ENCODE data around the gene CDC14A.

Gene CDC14A

GRCh38 chr1:100377590-100378361 lies 25.5 kb downstream of the CDC14A start:
- no peaks in the 10 kb centered on the region for H3K36me3 ChIP-seq (ENCODE audit: insufficient read depth, low read length)
- no peaks in the 10 kb centered on the region for H3F3A ChIP-seq (ENCODE audit: insufficient read depth, low read length)
- no peak overlapping the region for H3K27ac ChIP-seq (ENCODE audit: low read depth, low read length, poor library complexity, severe bottlenecking)
- no peaks in the 10 kb centered on the region for H3K9me2 ChIP-seq (ENCODE audit: low read depth, low read length)
- H3K4me1 ChIP-seq (ENCODE audit: insufficient read depth, low read length, severe bottlenecking), result no peaks in the 10 kb centered on the region
- H2AFZ ChIP-seq (ENCODE audit: low read length), result no peak overlapping the region
- H3K27me3 ChIP-seq (ENCODE audit: insufficient read depth, low read length), result no peaks in the 10 kb centered on the region; the same call in 1 of the 2 replicates
- H3K79me2 ChIP-seq (ENCODE audit: insufficient read depth, low read length), result no peaks in the 10 kb centered on the region
- H3K4me3 ChIP-seq (ENCODE audit: low read depth, low read length, poor library complexity, severe bottlenecking), result no peak overlapping the region
- no peaks in the 10 kb centered on the region for H3K9me3 ChIP-seq (ENCODE audit: low read length)
- TF ChIP-seq CTCF (IDR thresholded peaks at IDR 0.05; ENCODE audit: low read length) (no peak), EZH2 (IDR thresholded peaks at IDR 0.05; ENCODE audit: borderline replicate concordance, low read length) (no peak)
- H4K20me1 ChIP-seq (ENCODE audit: insufficient read depth, low read length), result no peaks in the 10 kb centered on the region
- no peak overlapping the region for H3K4me2 ChIP-seq (ENCODE audit: low read length)
- H3K9ac ChIP-seq (ENCODE audit: low read length), result no peak overlapping the region

GRCh38 chr1:100378956-100379355 lies 26.6 kb downstream of the CDC14A start:
- no peak overlapping the region for H3K9ac ChIP-seq (ENCODE audit: low read length)
- H3K79me2 ChIP-seq (ENCODE audit: insufficient read depth, low read length), result no peaks in the 10 kb centered on the region
- H3K9me3 ChIP-seq (ENCODE audit: low read length), result no peaks in the 10 kb centered on the region
- no peak overlapping the region for H3K27ac ChIP-seq (ENCODE audit: low read depth, low read length, poor library complexity, severe bottlenecking)
- no peaks in the 10 kb centered on the region for H3K4me1 ChIP-seq (ENCODE audit: insufficient read depth, low read length, severe bottlenecking)
- no peaks in the 10 kb centered on the region for H3K9me2 ChIP-seq (ENCODE audit: low read depth, low read length)
- H3F3A ChIP-seq (ENCODE audit: insufficient read depth, low read length), result no peaks in the 10 kb centered on the region
- no peaks in the 10 kb centered on the region; the same call in 1 of the 2 replicates for H3K27me3 ChIP-seq (ENCODE audit: insufficient read depth, low read length)
- no peak overlapping the region for H2AFZ ChIP-seq (ENCODE audit: low read length)
- TF ChIP-seq CTCF (IDR thresholded peaks at IDR 0.05; ENCODE audit: low read length) (no peak), EZH2 (IDR thresholded peaks at IDR 0.05; ENCODE audit: borderline replicate concordance, low read length) (no peak)
- no peak overlapping the region for H3K4me3 ChIP-seq (ENCODE audit: low read depth, low read length, poor library complexity, severe bottlenecking)
- no peaks in the 10 kb centered on the region for H3K36me3 ChIP-seq (ENCODE audit: insufficient read depth, low read length)
- no peaks in the 10 kb centered on the region for H4K20me1 ChIP-seq (ENCODE audit: insufficient read depth, low read length)
- H3K4me2 ChIP-seq (ENCODE audit: low read length), result no peak overlapping the region

DNA sequence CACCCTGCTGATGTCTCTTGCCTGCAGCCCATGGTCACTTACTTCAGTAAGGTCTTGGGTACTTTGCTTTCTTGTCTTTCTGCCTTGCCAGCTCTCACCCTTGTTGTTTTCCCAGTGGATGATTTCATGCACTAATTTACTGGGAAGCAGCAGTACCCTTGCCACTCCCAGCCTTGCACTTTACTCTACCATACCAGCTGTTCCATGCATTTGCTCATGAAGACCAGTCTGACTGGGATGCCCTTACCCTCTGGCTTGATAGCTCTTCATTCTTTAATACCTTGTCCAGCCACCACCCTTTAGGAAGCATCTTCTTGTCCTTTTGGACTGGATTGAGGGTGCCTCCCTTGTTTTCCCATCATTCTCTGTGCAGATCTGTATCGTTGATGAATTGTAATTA lies 28.3 kb downstream of the CDC14A start:
- no peaks in the 10 kb centered on the region for H3K9me3 ChIP-seq (ENCODE audit: low read length)
- no peak overlapping the region for H3K4me3 ChIP-seq (ENCODE audit: low read depth, low read length, poor library complexity, severe bottlenecking)
- H3K79me2 ChIP-seq (ENCODE audit: insufficient read depth, low read length), result no peaks in the 10 kb centered on the region
- H3K9ac ChIP-seq (ENCODE audit: low read length), result no peak overlapping the region
- H4K20me1 ChIP-seq (ENCODE audit: insufficient read depth, low read length), result no peaks in the 10 kb centered on the region
- TF ChIP-seq EZH2 (IDR thresholded peaks at IDR 0.05; ENCODE audit: borderline replicate concordance, low read length) (no peak), CTCF (IDR thresholded peaks at IDR 0.05; ENCODE audit: low read length) (no peak)
- H2AFZ ChIP-seq (ENCODE audit: low read length), result no peak overlapping the region
- no peak overlapping the region for H3K4me2 ChIP-seq (ENCODE audit: low read length)
- H3K27me3 ChIP-seq (ENCODE audit: insufficient read depth, low read length), result no peaks in the 10 kb centered on the region; the same call in 1 of the 2 replicates
- H3K27ac ChIP-seq (ENCODE audit: low read depth, low read length, poor library complexity, severe bottlenecking), result no peak overlapping the region
- no peaks in the 10 kb centered on the region for H3F3A ChIP-seq (ENCODE audit: insufficient read depth, low read length)
- no peaks in the 10 kb centered on the region for H3K9me2 ChIP-seq (ENCODE audit: low read depth, low read length)
- H3K36me3 ChIP-seq (ENCODE audit: insufficient read depth, low read length), result no peaks in the 10 kb centered on the region
- no peaks in the 10 kb centered on the region for H3K4me1 ChIP-seq (ENCODE audit: insufficient read depth, low read length, severe bottlenecking)
